Breast epithelium (tissue), 3 donors: ENCODE measurements around the gene CCDC82.

ENCODE experiments used
- POLR2A ChIP-seq: fragments of 450-650 bp; IDR thresholded peaks from one replicate; pipeline ENCODE4 v1.6.1; 2016; ENCODE audit warnings: antibody characterized with exemption, mild to moderate bottlenecking, moderate library complexity
- TF ChIP-seq, protein P1 (sequence below), 3 donors: fragments of 450-650 bp; IDR thresholded peaks; one replicate each; pipeline ENCODE4 v1.5.1; 2016 to 2017; ENCODE audit warnings: antibody characterized with exemption in 3 of 3, mild to moderate bottlenecking in 3 of 3, moderate library complexity in 3 of 3

DNA sequence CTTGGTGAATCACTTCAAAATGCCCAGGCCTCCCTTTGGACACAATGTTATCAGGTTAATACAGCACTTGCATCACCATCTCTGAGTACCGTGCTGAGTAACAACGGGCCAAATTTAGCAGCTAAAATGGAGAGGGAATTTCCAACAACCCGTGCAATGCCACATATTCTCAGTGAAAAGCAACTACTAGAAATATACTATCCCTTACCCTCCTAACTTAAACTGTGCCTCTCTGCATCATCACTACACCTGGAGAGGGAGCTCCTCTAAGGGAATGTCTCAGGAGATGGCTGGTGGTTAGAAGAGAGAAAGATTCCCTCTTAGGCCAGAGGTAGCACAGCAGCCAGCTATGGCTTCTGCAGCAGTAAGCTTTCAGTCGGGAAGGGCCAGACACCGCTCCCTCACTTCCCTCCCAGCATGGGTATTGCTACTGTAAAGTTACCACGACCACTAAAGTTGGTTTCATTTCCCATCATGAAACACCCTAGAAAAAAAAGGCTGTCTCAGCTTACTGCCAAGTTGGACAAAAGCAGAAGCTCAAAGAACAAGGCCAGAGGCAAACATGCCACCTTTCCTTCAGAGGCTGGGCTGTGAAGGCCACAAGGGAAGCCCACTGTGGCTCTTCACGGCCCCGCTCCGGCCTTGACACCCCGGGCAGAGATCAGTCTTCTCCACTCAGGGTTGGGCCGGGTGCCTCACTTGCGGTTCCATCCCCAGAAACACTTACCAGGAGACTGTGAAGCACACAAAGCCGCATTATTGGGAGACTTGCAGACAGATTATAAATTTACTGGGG lies 50.6 kb downstream of the CCDC82 start:
- TF ChIP-seq, protein P1, sequence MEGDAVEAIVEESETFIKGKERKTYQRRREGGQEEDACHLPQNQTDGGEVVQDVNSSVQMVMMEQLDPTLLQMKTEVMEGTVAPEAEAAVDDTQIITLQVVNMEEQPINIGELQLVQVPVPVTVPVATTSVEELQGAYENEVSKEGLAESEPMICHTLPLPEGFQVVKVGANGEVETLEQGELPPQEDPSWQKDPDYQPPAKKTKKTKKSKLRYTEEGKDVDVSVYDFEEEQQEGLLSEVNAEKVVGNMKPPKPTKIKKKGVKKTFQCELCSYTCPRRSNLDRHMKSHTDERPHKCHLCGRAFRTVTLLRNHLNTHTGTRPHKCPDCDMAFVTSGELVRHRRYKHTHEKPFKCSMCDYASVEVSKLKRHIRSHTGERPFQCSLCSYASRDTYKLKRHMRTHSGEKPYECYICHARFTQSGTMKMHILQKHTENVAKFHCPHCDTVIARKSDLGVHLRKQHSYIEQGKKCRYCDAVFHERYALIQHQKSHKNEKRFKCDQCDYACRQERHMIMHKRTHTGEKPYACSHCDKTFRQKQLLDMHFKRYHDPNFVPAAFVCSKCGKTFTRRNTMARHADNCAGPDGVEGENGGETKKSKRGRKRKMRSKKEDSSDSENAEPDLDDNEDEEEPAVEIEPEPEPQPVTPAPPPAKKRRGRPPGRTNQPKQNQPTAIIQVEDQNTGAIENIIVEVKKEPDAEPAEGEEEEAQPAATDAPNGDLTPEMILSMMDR (IDR thresholded peaks at IDR 0.05): no peak
- TF ChIP-seq POLR2A: no peak
